Medulla oblongata (tissue), 1 donor: Measurements from ENCODE around the gene C2CD3.

Experiments used
- DNase-seq: peaks from one replicate; pipeline ENCODE4 v3.0.0-alpha.2; 2015; ENCODE audit errors: extremely low spot score

C2CD3 gene, protein sequence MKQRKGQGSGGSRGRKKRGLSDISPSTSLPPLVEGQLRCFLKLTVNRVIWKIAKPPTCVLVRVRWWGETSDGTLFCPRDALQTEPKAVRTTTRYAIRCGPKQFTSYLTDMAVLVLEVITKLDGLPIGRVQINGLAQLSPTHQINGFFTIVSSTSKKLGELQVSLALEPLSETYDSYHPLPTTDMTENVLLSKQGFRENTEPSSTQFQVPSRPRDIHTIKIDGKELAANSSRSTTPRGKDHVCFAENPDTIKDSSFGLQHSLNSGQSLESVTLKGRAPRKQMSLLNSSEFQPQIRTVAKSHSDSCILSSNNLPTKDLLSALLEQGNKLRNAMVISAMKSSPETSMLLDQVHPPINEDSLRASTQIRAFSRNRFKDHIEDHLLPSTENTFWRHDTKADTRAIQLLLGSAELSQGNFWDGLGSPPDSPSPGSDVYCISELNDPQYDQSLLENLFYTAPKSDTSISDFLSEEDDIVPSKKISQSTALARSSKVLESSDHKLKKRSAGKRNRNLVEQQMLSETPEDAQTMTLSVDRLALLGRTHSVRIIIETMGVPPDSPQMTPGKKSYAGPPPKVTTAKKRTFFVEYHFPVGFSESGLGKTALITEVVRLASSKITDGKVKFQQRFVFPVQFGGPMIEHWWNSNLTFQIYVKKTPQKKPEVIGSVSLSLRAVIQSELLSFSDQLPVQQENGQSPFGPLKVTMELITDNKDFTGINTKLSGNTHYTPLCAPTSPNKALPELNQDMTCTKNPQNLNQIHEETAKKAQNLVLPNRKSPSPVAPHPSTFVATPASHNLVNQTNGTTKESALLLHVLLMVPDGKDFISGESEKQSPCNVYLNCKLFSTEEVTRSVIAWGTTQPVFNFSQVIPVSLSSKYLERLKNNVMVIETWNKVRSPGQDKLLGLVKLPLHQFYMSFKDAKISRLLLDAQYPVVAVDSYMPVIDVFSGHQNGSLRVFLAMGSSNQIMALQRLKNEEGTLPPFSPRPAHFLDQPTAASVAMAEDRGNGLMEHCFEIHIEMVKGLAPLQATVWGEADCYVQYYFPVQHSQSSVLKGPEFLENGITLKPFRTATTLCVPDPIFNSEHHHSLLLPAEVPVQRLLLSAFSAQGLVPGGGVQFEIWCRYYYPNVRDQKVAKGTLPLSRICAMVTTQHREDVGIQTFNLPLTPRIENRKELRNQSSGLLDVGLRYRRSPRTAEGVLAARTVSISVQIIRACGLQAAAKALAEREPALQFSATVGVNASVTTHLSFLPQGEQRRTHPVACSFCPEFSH (N-terminal part only)

DNA sequence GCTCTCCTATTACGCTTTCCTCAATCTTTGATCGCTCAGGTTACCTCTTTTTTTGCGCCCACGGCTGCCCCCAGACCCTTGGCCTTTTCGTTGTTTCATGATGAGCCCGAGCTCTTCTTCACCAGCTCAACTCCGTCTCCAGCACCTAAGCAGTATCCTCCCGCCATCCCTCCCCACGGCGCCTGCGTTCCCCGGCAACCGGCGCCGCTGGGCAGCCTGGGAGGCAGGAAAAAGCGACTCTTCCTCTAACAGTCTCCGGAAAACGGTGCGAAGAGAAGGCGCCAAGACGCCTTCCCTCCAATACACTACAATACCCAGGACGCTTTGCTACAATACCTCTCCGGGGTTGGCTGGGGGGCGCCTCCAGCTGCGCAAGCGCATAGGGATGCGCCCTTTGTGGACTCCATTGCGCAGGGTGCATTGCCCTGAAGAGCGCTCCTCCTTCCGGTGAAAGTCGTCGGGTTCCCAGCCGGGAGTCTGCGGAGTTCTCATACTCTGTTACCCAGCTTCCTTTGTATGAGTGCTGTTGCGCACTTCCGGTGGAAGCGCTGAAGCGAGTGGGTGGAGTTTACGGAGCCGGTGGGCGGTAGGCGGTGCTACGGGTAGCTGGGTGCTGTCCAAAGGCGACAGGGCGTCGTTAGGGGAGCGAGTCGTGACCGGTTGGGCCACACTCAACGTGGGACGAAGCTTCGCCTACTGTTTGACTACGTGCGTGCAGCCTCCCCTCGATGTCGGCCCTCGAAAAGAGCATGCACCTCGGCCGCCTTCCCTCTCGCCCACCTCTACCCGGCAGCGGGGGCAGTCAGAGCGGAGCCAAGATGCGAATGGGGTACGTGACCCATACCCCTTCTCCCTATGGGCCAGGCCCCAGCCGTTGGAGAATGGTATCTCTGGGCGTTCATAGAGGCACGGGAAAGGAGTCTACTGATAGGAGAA lies at the start of gene C2CD3, which contains the start of gene PPME1:
Gene C2CD3 (minus strand): TSS at position 309 of the 936 bp plus-strand sequence. CDS start 210 bp downstream, at position 99.
Gene PPME1 (plus strand): TSS at position 596 of the 936 bp plus-strand sequence. CDS start 133 bp downstream, at position 729.
- DNase-seq: peak; percentile 100

DNA sequence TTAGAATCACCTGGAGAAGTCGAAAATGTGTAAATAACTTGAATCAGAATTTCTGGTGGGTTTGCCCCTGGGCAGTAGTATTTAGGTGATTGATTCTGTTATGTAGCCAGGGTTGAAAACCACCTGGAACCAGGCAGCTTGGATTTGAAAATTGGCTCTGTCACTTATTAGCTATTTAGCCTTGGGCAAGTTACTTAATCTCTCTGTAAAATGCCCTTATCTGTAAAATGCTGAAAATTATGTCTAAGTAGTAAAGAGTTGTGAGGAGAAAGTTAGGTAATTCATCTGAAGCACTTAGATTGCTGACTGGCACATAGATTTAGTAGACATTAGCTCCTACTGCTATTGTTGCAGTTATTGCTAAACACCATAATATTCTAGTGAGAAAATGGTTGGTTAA lies 49.6 kb upstream of the C2CD3 start:
- no peak for DNase-seq

DNA sequence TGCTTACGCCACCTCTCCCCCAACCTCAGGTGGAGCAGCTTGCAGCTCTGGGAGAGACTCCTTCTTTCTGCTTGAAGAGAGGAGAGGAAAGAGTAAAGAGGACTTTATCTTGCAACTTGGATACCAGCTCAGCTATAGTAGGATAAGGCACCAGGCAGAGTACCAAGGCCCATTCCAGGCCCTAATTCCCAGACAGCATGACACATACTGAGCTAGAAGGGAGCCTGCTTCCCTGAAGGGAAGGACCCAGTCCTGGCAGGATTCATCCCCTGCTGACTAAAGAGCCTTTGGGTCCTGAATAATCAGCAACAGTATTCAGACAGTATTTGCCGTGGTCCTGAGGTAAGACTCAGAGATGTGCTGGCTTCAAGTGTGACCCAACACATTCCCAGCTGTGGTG lies 41.7 kb upstream of the C2CD3 start:
- DNase-seq: no peak

DNA sequence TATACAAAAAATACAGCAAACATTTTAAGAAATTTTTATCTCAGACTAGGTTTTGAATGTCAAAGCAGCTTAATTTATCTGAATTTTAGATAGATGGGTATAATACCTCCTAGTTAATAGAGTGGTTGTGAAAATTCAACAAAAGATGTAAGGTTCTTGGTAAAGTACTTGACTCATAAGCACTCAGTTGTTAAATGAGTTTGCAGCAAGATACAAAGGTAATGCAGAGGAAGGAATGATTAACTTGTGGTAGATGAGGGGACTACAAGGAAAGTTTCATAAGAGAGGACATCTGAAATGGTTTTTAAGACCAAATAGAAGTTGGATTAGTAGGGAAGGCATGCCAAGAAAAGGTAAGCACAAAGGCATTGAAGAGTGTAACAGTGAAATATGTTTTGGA lies 37.7 kb upstream of the C2CD3 start:
- no peak for DNase-seq

DNA sequence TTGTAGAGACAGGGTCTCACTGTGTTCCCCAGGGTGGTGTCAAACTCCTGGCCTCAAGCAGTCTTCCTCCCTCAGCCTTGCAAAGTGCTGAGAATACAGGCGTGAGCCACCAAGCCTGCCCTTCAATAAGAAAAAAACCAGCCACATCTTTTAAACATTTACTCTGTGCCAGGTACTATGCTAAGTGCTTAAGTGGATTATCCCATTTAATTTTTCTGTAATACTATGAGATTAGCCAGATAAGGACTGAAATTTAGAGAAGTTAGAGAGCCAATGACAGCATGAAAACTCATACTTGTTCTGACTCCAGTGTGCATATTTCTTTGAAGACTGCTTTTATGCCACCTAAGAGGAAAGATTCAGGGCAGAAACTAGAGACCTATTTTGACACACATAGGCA lies 35.9 kb upstream of the C2CD3 start:
- DNase-seq: no peak

DNA sequence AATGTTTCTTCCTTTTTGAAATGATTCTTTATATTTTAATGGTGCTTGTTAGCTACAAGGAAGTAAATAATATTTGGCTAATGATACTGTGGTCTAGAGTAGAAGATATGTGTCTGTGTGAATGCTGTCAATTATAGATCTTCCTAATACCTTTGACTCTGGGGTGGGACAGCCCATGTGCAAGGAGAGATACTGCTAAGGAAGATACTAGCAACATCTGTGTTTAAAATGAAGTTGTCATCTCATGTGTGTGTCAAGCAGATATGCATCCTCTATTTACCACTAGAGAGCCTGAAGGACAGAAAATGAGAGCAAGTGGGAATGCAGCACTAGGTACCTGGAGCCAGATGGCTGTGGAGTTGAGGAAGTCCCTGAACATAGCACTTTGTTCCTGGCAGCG lies 34.4 kb upstream of the C2CD3 start:
- no peak for DNase-seq

DNA sequence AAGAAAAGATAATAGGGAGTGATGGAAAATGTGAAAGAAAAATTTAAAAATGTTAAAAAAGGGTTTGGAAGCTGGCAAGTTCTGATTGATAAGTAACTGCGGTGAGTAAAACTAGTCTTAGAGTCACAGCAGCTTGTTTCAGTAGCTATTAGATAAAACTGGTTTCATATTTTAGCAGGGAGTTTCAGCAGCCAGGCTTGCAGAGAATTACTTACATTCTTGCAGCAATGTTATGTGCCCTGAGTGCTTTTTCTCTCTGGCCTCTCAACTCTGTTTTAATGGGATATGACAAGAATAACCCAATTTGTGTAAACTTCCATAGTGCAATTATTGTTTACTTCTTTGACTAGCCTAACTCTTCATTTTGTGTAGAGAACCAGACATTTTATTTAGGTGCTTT lies 33.9 kb upstream of the C2CD3 start:
- DNase-seq: no peak

DNA sequence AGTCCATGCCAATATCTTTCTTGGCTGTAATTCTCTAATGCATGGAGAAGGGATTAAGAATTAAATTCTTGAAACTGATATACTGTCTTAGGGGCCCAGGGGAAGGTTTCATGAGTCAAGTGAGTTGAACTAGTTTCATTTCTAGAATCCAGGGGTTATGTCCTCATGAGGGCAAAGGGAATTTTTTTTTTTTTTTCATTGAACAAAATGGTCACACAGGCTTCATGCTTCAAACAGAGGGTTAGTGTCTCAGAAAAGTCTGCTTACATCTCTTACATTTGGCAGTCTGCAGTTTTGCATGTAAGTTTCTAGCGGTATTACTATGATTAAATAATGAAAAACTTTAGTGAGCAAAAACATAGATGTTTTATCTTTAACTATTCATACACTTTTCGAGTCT lies 33.2 kb upstream of the C2CD3 start:
- DNase-seq: no peak

DNA sequence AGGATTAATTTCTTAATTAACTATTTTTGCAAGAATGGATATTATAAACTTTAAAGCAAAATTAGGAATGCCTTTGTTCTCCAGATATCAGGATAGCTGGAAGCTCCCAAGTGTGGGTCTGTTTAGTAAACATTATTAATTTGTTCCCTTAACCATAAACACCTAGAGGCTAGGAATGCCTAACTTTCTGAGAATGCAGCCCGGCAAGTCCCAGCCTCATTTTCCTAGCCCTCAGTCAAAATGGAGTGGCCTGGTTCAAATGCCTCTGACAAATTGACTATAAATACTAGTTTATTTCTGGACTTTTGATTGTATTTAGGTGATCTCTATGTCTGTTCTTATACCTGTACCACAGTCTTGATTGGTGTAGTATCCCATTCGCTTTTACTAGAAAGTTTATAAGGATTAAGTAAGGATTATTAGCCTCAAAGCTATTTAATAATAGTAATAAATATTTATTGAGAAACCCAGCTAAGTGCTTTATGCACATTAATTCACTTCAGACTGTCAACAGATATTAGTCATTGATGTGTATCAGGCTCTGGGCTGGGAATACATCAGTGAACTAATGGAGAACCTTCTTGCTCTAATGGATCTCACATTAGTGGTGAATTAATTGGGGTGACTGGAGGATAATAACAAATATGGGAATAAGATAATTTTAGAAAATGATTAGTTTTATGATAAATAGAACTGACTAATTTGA lies 26.1 kb upstream of the C2CD3 start:
- no peak for DNase-seq

DNA sequence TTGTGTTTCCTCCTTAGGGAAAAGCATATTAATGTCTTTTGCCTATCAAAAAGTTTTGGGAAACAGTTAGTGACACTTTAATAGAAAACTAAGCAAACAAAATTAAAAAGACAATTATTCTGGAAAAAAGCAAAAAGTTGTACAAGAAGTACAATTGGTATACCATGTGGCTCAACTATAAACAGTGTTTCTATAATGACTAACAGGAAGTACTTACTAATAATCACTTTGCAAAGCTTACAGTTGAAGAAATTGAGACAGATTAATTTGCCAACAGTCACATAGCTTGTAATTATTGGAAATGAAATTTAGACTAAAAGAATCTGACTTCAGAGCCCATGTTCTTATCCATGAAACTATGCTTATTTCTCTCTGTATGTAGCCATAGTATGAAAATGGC lies 25.0 kb upstream of the C2CD3 start:
- DNase-seq: no peak

DNA sequence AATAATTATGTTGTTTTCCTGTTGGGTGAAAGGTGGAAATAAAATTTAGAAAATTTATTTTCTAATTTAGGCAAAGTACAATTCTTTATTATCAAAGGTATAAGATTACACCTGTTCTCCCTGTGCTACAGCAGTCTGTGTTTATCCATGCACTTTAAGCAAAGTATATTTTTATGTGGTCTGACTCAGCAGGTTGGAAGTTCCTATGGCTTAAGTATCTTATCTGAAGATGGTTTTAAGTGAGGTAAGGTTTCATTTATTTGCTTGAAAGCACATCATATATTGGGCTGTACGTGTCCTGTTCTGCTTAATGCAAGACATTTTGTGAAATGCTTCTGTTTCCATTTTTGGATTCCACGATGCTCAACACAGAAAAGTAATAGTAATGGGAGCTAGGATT lies 14.9 kb upstream of the C2CD3 start:
- DNase-seq: no peak

DNA sequence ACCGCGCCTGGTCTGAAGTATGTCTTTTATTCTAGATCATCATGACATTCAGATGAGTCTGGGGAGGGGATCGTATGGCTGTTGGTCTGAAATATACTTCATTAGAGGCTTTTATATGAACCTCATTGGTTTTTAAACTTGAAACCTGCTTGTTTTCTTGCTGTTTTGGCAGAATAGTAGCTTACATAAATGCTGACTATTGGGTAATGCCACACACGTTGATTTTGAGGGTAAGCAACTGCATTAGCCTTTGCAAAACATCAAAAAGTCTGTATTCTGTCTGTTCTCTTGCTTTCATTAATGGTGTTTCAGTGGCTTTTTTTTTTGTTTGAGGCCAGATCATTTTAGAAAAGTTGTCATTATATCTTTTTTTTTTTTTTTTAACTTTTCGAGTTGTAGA lies 14.5 kb upstream of the C2CD3 start:
- no peak for DNase-seq

DNA sequence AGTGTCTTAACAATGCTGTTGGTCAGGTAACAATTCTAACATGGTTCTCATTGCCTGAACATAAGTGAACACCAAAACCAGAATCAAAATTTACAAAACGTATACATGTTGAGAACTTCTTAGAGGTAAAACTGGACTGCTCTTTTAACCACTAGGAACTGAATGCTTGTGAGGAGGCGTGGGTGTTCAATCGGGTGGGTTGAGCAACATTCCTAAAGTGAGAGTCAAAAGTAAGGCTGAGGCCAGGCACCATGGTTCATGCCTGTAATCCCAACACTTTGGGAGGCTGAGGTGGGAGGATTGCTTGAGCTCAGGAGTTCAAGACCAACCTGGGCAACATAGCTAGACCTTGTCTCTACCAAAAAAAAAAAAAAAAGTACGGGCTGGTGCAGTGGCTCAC lies 11.8 kb upstream of the C2CD3 start:
- DNase-seq: no peak

DNA sequence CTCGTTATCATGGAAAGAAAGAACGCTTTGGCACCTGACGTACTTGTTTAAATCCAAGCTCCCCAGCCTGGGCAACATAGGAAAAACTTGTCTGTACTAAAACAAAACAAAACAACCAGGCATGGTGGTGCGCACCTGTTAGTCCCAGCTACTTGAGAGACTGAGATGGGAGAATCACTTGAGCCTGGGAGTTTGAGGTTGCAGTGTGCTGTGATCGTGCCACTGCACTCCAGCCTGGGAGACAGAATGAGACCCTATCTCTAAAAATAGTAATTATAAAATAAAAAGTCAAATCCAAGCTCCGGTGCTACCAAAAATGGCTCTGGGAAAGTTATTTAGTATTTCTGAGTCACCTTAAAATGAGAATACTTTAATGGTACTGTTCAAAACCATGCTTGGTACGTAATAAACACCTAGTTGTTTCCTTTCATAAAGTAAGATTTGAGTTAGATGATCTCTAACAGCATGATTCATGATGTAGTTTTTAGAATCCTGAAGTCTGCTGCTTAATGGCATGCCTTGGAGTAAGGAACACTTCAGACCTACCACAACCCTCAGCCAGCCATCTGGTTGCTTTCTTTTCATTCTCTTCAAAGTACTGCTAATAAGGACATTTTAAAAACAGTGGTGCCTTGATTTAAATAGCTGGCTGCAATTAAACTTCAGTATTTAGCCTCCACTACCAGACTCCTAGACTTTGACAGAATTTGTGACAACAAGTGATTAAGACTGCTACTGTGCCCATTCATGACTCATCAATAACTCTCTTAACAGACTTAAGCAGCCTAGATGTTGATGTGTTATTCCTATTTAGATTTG lies 8.6 kb upstream of the C2CD3 start:
- no peak for DNase-seq

DNA sequence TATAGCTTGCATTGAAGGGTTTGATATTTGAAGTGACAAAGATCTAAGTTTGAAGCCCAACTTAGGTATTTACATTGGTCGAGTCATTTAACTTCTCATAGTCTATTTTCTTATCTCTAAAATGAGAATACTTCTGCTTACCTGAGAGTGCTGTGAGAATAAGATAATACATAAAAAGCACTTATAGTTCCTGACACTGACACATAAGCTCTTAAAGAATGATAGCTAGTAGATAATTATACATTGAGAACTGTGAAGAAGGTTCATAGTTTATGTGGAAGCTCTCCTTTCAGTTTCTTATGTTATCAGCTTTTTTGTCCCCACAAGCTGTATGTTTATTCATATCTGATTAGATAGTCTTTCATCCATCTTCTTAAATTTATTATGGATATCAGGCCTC lies 5.1 kb upstream of the C2CD3 start:
- no peak for DNase-seq

DNA sequence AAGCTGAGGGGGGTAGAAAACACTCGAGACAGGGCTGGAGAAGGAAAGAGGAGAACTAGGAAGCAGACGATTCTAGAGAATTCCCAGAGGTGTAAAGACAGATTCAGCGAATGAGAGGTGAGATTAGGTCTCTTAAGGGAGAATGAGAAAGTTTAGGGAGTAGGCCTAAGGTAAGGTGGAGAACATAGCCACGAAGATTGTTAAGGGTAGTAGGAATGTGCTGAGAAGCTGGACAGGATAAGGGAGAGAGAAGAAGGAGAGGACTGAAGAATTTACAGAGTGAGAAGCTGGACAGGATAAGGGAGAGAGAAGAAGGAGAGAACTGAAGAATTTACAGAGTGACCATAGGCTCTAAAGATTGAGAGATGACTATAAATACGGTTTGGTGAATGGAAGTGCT lies 1.2 kb upstream of the C2CD3 start:
- DNase-seq: peak; percentile 15

DNA sequence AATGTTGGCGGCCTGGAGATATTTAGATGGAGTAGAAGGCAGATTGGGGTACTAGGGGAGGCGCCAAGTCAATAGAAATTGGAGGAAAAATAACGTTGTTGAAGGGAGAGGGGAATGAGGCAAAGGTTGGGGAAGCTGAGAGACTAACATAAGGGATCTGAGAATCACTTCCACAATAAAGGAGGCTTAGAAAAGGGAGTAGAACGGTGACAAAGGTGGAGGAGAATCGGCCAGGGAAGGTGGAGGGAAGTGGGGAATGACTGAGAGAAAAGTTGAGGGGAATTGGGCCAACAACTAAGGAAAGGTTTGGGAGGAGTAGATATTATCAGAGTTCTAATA lies 797 bp upstream of the C2CD3 start:
- no peak for DNase-seq

DNA sequence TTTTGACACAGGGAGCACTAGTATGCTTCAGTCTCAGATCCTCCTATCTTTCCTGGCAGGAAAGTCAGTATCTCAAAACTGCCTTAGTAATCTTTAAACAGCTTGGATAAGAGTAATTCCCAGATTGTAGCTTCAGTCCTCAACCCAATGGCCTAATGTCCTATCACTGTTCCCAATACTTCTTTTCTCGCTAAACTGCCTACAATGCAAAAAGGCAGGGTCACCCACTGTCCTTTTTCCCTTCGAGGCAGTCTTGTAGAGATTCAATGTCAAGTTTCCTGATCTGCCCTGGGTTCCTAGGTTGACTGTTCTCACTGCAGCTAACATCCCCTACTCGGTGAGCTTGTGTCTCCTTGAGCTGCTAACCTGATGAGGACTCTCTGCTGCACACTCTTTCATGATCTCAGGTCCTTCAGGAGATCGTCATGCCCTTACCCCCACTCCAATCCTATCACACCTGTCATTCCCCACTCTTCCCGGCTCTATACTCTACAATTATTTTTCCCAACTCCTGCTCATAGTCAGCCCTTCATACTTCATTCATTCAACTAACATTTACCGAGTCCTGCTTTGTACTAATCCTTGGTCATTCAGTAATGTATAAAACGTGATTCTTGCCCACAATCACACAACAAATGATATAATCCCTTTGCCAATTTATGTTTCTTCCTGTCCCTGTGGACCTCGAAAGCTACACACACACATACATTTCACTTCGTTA lies 904 bp downstream of the C2CD3 start:
- no peak for DNase-seq

DNA sequence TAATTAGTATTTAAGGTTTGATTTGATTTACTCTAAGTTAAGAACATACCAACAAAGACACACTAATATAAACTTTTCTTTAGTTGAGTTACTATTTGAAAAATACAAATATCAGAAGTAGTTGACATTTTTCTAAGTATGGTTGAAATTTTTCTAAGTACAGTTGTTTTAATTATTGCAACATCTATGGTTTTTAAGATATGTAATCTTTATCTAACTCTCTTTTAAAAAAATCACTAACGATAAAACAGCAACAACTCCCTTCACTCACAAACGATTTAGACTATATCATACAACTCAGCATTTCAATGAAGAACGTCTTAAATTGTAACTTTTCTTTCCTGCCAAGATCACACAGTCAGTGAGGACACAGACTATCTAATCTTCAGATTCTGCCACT lies 2.0 kb downstream of the C2CD3 start:
- DNase-seq: no peak
